ENCODE data around the gene ZP4.

DNA sequence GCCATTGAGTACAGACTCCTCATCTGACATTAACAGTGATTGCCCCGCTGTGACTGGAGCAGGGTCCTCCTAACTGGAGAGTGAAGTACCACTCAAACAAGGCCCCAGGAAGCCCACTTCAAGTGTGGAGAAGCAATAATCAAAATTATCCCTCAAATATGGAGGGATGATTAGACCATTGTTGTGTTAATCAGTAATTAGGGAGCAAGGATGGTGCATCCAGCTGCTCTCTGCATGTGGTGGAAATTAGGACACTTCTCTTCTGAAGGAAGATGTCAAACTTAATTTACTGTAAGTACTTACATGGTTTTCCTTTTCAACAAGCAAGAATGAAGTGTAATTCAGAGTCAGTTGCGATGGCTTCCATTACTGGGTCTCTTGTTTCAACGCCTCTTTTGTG is 3.4 kb upstream of the ZP4 start:
- no peak for TF ChIP-seq CTCF (conservative IDR thresholded peaks at IDR 0.05; ENCODE audit: low read depth, low read length)
- TF ChIP-seq EZH2 (IDR thresholded peaks at IDR 0.05; ENCODE audit: low read length, unreplicated experiment) = no peak
- TF ChIP-seq EZH2phosphoT487 (IDR thresholded peaks at IDR 0.05; ENCODE audit: borderline replicate concordance, low read length) = no peak
